Stimulated activated CD8-positive, alpha-beta memory T cell treated with anti-CD3 and anti-CD28 coated beads, Interleukin-4, amount 100 ng/mL, for 1 hour (primary cell): ENCODE measurements around the gene EVL.
"Not testable (repeated sequence)": the region's sequence is repeated elsewhere in the genome, so short reads cannot be mapped to it uniquely, and the experiment has no call there.

Experiments
- DNase-seq, 2 donors: peaks; one replicate each; pipeline ENCODE4 v3.0.0-alpha.2; 2020; ENCODE audit warnings: low read depth in 2 of 2, low spot score in 1 of 2

EVL gene

DNA sequence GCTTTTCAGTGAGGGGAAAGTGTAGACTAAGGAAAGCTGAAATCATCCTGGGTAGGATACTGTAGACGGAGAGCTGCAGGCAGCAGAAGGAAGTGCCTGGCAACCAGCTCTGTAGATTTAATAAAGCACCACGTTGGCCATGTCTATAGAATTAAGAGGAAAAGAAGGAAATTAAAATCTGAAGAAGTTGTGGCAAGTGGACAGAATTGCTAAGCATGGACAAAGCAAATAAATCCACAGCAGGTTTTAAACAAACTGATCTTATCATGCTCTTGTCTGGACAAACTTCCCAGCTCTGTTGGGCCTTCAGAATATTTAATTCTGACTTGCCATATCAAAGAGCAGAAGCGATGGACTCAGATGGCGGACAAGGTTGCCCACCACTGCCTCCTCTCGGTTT, 27.2 kb upstream of the EVL start:
- no peak for DNase-seq

DNA sequence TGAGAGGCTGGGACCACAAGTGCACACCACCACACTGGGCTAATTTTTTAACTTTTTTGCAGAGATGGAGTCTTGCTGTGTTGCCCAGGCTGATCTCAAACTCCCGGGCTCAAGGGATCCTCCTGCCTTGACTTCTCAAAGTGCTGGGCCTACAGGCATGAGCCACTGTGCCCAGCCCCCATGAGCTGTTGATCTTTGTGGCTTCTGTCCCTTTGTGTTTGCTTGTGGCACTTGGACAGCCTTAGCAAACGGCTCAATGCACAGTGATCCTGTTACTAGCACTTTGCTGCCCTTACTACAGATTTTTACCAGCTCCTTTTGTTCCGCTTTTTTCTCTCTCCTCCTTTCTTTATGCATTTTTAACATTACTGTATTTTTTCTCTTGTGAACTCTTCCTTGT, 25.3 kb upstream of the EVL start:
- no peak for DNase-seq

DNA sequence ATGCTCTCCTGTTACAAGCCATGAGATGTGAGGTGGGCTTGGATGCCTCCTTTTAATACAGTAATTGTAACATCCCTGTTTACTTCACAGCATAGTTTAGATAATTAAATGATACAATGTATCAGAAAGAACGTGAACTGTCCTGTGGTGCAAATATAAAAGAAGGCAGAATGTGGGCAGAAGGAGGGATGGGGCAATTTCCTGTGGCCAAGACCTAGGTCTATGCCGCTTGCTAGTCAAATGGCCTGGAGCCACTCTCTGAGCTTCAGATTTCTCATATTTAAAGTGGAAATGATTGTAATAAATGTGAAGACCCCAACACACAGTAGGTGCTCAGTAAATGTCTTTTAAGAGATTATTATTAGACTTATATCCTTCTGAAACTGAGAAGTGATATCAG, 24.0 kb upstream of the EVL start:
- no peak for DNase-seq

DNA sequence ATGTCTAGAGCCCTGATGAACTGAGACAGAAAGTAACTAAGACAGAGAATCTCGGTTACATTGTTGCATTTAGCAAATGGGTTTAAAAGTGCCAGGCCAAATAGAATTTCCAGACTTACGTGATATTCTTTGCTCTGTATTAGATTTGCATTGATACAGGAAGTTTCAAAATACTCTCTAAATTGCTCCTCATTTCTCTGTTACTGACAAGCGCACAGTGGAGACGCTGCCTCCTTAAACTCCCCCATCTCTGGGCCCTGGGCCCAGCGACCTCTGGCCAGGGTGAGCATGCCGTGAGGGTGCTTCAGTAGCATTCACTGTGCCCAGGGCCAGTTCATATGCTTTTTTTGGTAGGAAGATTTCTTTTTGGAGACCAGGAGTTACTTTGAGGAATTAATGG, 22.9 kb upstream of the EVL start:
- DNase-seq = no peak

DNA sequence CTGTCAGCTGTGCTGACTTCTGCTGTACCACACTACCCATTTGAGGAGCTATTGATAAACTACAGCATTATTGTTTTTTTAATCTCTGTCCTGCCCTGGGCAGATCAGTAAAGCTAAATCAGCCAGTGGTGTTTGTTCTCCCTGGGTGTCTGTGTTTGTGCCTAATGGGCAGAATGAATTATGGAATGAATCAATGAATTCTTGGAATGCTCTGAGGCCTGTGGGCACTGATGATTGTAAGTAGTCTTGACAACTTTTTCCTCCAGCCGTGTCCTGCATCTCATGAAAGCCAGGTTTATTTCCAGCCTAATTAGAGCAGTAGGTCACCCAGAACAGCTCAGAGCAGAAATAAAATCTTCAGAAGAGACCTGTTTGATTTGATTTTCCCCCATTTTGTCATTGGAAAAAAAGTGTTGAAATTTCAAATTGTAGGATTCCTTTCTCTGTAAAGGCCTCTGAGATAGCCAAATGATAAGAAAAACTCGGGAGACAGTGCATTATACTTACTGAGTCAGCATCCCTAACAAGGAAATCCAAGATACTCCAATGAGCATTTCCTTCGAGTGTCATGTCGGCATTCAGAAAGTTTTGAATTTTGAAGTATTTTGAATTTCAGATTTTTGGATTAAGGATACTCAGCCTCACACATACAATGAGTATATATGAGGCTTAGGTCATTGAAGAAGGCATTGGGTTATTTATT, 19.4 kb upstream of the EVL start:
- DNase-seq = no peak

DNA sequence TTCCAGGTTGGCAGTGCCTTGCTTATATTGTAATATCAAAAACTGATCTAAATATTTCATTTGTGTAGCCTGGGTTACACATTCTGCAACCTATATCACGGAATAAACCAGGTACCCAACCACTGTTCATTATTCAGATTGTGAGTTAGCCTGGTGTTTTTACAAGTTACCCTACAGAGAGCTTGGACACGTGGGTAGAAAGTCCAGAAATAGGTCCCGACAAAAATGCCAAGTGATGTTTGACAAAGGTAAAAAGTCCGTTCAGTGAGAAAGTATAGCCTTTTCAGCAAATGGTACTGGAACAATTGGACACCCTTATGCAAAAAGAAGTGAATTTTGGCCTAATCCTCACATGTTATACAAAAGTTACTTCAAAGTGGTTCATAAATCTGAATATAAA, 17.6 kb upstream of the EVL start:
- no peak for DNase-seq

DNA sequence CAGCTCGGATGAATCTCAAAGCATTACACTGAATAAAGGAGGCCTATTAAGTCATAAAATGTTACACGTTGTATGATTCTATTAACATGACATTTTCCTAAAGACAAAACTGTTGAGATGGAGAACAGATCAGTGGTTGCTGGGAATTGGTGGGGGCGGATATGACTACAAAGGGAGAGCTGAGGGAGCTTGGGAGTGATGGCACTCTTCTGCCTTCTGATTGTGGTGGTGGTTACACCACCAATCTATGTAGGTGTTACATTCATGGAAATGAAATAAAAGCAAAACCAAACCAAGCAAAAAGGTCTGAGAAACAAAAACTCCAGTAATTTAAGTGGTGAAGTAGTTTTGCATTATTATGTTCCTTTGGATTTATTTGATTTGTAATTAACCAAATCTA, 16.4 kb upstream of the EVL start:
- no peak for DNase-seq

DNA sequence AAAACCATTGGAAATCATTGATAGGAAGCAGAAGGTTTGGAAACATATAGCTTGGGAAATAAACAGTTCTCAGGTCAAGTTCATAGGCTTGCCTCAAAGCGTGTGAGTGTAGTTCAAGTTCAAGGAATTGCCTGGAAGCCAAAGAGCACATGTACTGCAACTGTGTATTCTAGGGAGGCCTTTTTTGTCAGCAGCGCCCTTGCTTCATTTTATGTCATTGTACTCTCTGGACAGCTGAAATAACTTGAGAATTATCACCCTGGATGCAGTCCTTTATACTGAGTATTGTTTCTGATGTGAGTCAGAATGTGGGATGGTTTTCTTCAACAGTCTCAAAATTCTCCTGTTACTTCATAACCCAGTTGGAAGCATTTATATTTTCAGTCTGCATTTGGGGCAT, 16.0 kb upstream of the EVL start:
- DNase-seq = no peak

DNA sequence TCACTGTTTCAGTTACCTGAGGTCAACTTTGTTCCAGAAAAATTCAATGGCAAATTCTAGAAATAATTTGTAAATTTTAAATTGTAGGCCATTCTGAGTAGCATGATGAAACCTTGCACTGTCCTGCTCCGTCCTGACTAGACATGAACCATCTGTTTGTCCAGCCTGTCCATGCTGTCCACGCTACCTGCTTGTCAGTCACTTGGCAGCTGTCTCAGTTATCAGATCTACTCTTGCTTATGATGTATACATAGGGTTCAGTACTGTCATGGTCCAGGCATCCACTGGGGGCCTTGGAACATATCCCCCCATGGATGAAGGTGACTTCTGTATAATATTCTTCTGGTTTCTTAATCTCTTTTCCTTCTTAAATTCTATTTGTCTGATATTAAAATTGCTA, 14.1 kb upstream of the EVL start:
- no peak for DNase-seq

DNA sequence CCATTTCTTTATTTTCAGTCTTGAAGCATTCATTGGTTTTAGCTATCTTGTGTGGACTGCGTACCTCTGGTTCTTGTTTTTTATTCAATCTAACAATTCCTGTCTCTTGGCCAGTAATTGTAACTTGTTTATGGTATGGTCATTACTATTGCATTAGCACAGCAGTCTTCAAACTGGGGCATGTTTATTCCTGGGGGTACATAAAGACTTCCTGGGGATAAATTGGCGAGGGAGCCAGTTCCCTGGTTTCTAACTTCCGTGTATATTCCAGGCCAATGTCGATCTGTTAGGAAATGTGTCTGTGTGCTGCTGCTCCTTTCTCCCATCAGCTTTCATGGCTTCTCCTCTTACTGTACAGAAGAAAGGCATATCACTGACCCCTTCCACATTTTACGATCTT, 13.7 kb upstream of the EVL start:
- no peak for DNase-seq

DNA sequence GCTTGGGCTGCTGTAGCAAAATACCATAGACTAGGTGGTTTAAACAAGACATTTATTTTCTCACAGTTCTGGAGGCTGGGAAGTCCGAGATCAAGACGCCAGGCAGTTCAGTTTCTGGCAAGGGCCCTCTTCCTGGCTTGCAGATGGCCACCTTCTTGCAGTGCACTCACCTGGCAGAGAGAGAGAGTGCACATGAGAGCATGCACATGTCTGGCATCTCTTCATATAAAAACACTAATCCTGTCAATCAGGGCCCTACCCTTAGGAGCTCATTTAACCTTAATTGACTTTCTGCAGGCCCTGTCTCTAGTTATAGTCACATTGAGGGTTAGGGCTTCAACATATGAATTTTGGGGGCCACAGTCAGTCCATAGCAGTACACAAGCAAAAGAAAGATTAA, 12.4 kb upstream of the EVL start:
- no peak for DNase-seq

DNA sequence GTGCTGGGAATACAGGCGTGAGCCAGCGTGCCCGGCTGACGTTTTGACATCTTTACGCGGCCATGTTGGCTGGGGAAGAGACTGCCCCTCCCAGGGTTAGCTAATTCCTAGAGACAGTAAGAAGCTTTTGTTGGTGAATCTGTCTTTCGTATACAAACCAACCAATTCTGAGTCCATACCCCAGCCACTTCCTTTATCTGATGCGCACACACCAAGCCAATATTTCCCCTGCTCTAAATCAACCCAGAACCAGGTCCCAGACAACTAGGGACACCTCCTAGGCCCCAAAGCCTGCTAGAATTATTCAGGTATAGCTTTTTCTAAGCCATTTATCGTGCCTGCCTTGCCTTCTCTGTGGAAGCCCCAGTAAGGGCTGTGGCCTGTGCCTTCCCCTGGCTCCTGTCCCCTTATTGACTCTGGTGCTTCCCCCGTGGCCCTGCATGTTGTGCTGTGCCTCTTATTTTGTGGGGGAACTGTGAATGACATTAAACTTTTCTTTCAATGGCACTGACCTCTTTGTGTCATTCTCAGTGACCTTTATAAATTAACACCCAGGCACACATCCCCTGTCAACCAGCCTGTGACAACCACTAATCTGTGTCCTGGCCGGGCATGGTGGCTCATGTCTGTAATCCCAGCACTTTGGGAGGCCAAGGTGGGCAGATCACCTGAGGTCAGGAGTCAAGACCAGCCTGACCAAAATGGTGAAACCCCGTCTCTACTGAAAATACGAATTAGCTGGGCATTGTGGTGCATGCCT, 10.7 kb upstream of the EVL start:
- DNase-seq = no peak

DNA sequence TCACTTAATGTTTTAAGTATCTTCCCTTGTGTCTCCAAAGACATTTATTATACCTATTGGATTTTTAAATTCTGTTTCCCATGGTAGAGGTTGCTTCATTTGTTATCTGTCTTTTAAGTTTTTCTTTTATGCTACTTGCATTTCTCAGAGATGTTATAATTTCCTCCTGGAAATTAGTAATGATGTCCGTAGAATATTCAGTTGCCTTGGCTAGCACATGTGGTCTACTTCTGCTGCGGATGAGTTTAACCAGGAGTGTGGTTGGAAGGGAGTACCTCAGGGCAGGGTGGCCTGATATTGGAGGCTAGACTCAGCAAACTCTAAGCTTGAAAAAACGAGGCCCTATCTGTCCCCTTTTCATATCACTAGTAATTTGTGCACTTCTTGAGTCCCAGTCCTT, 8.8 kb upstream of the EVL start:
- DNase-seq = no peak

DNA sequence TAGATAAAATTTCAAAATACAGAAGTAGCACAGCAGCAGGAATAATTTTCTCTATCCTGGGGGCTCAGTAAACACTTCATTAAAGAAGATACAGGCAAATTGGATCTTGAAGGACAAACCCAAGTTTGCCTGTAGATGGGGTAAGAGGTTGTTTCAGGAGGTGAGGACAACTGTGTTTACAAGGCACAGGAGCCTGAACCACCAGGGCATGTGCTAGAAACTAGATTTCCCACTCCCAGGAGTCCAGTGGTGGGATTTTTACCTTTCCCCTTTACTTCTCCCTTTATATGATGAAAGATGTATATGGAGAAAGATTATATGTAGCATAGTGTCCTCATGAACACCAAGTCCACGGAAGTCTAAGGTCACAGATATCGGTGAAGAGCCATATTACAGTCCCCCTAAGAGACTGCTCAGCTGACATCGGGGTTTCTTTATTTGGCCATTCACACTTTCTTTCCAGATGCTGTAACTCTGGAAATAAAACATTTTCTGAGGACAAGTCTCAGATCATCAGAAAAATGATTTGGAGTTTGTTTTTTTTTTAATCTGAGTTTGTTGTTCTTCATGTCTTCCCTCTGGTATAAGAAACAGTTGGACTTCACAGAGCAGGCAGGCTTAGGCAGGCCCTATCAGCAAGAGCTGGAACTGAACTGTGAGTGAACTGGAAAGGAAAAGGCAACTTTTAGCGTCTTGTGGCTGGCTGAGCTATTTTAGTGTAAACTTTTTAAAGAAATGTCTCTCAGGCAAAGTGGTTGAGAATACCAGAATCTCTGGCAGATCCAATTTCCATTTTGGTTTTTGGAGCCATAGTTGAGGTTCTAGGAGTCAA, 8.0 kb upstream of the EVL start:
- no peak for DNase-seq

DNA sequence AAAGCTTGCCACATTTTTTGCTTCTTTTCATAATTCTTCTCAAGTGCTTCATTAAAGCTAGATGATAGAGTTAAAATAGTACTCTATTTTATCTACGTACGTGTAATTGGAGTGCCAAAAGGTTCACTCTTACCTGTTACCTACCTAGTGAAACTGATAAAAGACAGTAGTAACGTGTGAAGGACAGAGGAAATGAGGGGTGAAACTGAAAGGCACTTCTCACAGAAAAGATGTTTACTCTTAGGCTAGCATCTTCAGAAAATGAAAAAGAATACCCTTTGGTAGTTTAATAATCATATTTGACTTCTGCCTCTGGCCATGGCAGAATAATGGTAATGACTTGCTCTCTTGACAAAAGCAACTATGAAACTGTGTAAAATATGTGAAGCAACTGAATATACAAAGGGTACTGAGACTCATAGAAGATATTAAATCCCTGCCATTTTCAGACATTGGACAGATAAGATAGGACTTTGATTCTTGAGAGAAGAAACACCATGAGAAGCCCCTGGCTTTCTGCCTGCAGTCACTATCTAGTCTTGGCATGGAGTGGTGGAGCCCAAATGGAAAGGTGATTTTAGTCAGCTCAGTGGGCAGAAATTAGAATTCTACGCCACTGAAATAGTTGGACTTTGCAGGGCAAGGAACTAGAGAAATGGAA, 6.3 kb upstream of the EVL start:
- DNase-seq = no peak

DNA sequence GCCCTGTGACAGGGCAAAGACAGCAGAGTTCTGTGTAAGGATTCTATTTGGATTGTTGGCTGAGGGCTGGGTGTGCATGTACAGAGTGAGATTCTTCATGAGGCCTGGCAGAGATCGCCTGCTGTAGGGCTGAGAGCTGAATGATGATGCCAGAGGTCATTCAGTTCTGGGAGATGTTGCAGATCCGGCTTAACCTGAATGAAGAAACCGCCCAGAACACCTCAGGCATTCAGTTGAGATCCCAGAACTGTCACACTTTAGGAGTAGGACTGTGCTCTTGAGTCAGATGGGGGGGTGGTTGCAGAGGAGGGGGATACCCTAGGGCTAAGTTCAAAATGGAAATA, 5.8 kb upstream of the EVL start:
- DNase-seq = no peak

DNA sequence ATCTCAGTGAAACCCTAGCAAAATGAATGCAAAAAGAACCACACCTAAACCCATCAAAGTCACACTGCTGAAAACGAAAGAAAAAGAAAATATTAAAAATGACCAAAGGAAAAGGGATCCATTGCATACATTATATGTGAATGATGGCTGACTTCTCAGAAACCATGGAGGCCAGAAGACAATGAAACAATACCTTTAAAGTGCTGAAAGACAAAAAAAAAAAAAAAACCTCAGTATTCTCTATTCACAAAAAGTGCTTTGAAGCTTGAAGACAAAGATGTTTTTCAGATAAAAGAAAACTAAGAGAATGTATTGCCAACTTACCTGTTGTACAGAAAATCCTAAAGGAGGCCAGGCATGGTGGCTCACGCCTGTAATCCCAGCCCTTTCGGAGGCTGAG, 4.5 kb upstream of the EVL start:
- no peak for DNase-seq

DNA sequence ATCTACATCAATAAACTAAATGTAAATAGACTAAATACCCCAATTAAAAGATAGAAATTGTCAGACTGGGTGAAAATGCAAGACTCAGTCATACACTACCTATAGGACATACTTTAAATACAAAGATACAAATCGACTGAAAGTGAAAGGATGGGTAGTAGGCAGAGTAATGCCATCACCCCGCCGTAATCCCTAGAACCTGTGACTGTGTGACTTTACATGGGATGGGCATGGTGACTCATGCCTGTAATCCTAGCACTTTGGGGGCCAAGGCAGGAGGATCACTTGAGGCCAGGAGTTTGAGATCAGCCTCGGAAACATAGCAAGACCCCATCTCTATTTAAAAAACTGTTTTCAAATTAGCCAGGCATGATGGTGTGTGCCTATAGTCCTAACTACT, 2.6 kb upstream of the EVL start:
- no peak for DNase-seq

DNA sequence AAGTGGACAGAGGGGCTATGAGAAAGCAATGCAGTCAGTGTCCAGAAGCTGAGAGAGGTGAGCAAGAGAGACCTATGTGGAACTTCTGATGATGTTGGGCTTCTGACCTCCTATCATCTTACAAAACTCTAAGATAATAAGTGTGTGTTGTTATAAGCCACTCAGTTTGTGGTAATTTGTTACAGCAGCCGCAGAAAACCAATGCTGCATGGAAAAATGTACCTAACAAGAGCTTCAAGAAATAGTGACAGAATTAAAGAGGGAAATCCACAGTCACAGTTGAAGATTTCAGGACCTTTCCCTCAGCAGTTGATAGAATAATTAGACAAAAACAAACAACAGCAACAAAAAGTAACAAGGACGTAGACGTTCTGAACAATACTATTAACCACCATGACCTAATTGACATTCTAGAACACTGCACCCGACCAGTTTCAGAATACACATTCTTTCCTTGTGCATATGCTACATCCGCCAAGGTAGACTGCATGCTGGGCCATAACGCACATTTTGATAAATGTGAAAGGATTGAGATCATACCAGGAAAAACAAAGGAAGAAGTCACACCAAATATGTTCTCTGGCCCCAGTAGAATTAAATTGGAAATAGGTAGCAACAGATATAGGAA, 1.8 kb upstream of the EVL start:
- no peak for DNase-seq

DNA sequence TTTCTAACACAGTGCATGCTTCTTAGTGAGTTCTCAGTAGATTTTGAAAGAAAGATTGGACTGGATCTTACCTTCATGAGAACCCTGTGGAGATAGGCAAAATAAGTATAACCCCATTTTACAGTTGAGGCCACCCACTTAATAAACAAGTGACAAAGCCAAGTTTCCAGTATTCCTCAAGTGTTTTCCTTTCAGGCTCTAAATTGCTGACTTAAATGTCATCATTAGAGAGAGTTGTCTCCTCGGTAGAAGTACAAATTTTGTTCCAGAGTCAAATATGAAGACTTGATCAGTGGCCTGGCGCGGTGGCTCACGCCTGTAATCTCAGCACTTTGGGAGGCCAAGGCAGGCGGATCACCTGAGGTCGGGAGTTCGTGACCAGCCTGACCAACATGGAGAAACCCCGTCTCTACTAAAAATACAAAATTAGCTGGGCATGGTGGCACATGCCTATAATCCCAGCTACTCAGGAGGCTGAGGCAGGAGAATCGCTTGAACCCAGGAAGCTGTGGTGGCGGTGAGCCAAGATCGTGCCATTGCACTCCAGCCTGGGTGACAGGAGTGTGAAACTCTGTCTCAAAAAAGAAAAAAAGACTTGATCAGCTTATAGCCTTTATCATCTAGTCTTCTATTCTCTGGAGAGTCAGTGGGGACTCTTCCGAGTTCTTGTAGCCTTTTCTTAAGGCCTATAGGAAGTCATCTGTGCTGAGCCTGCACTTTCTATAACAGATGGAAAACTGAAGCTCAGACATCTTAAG, 708 bp upstream of the EVL start:
- not testable (repeated sequence) for DNase-seq
